Fibroblast of skin of back (primary cell): ENCODE results near the gene RELN.
"Not testable (repeated sequence)": the region's sequence is repeated elsewhere in the genome, so short reads cannot be mapped to it uniquely, and the experiment has no call there.

Source experiments
- DNase-seq: peaks from one replicate; pipeline ENCODE4 v3.0.0-alpha.2; 2013

The RELN gene

DNA sequence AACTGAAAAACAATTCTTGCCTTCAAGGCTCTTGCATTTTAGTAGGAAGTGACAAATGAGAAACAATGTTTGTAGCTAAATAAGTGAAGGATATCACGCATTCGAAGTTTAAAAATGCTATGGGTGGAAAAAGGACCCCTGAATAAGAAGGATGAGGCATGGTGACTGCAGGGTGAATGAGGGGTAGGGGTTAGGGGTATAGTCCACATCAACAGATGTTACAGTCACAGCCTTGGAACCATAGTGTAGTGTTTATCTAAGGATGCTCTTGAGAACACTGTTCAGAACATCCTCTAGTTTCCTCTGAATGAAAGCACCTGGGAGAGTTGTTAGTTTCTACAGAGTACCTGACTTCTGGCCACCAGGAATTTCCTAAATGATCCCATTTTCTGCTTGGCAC, 157.0 kb downstream of the RELN start:
- no peak for DNase-seq

DNA sequence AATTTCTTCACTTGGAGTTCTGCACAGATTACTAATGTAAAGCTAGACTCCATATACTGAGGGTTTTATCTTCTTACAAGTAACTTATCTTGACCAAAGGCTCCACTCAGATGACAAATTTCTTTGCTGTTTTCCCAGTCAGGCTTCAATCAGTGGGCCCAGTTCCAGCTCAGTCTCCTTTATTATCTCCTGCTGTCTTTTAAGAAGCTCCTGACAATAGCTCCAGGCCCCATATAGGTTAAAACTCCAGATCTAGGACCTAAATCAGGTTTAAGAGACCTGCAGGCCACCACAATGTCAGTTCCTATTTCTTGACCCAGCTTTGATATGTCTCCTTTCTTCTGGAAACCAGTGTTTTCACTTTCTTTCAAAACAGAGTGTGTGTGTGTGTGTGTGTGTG, 165.2 kb downstream of the RELN start:
- no peak for DNase-seq

DNA sequence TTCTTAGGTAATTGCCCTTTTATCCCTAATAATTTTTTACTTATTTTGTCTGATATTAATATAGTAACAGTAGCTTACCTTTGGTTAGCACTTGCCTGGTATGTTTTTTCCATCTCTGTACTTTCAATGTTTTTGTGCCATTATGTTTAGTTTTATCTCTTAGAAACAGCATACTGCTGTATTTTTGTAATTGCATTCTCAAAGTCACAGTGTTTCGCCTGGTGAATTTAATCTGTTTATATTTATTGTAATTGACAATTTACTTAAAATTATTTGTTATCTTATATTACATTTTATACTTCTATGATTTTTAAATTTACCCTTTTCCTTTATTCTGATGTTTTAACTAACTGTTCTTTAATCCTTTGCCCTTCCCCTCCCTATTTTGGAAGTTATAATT, 166.4 kb downstream of the RELN start:
- no peak for DNase-seq

DNA sequence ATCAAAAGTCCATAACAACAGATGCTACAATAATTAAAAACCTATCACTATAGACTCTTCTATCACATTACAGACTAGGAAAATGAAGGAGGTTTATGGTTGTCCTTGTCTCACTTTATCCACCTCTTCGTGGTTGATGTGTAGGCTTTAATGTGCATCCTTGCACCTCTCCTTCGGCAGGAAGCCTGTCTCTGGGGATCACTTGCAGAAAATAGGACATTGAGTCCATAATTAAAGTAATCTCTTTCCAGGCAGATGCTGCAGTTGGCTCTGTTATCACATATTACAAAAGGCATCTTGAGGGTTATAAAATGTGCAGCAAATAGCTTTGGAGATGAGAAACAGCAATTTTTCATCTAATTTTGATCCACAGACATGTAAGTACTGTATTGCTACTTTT, 168.4 kb downstream of the RELN start:
- DNase-seq, result no peak

DNA sequence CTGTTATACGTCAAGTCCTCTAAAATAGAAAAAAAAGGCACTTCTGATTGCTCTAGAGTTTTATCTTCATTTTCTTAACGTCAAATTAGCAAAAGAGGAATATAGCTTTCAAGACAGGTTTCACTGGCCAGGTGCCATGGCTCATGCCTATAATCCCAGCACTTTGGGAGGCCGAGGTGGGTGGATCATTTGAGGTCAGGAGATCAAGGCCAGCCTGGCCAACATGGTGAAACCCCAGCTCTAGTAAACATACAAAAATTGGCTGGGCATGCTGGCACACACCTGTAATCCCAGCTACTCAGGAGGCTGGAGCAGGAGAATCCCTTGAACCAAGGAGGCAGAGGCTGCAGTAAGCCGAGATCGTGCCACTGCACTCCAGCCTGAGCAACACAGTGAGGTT, 173.5 kb downstream of the RELN start:
- not testable (repeated sequence) for DNase-seq

GRCh38 chr7:103813970-103814369, 175.5 kb downstream of the RELN start:
- no peak for DNase-seq

DNA sequence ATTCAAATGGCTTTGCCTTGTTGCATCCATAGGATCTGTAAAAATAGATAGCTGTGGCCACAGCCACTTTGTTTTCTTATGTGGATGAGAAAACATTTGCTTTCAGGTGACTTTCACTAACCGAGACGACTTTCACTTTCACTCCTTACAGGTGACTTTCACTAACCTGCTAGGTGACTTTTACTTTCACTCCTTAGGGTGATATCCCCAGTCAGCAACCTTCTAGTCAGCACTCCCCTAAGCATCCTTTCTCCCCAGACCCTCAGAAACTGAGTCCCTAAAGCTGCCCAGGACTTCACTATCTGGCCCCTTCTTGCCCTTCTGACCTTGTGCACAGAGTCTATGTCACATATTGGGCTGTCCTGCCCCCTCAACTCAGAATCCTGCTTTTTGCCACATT, 177.5 kb downstream of the RELN start:
- no peak for DNase-seq

DNA sequence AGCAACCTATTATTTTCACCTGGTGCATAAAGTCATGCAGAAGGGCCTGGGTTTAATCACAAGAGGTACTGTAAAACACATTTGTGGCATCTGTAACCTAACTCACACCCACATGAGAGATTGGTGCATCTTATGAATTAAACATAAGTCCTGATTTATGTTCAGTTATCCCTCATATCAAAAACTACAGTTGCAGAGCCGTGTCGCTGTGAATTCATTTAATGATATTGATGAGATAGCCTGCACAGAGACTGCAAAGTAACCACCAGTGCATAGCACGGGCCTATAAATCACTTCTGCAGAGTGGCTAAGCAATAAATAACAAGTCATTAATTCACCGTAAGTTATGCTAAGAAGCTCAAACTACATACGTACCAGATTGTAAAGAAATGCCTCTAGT, 178.2 kb downstream of the RELN start:
- DNase-seq, result no peak

DNA sequence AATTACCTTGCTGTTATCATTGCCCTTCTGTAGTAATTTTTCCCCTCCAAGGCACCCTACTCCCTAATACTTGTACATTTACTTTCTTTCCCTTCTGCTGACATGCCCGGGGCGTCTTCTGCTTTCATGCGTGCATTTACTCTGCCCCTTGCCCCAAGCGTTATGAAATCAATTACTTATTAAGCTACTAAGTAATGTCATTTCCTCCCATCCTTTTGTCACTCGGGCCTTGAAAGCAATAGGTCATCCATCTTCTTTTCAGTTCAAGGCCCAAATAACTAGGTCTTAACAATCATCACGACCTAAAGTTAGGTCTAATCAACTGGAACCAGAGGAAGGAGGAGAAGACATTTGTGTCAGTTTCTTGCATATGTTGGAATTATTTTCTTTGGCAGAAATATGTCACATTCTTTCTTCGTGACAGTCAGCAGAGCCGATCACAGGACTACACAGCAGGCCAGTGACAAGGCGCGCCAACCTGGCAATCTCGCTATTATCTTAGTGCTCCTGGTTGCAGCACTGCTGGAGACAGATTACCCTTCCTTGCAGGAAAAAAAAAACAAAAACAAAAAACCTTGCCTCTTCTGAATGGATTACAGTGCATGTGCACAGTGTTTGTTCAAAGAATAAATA, 179.2 kb downstream of the RELN start:
- DNase-seq, result peak; percentile 22

GRCh38 chr7:103809229-103809994, 180.0 kb downstream of the RELN start:
- no peak for DNase-seq

DNA sequence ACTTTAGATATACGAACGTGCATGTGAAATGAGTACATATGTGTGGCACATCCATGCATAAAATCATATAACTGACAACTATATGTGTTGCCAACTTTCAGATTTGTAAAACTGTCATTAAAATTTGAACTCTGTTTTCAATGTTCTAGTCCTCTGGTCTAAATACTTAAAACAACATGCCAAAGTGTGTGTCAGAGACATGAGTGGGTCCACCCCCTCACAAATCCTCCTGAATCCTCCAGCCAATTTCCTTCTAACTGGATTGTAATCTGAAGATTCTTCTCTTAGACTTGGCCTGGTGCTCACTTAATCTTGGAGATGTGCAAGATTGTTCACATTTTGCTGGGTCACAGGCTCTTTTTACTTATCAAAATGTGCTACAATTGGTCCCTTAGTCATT, 184.1 kb downstream of the RELN start:
- DNase-seq, result no peak

- DNase-seq, result no peak
These were observed 185.8 kb downstream of the RELN start for GRCh38 chr7:103803631-103804030.

GRCh38 chr7:103799298-103799697, 190.2 kb downstream of the RELN start:
- no peak for DNase-seq

- DNase-seq, result no peak
These were observed 191.7 kb downstream of the RELN start for GRCh38 chr7:103797647-103798307.

DNA sequence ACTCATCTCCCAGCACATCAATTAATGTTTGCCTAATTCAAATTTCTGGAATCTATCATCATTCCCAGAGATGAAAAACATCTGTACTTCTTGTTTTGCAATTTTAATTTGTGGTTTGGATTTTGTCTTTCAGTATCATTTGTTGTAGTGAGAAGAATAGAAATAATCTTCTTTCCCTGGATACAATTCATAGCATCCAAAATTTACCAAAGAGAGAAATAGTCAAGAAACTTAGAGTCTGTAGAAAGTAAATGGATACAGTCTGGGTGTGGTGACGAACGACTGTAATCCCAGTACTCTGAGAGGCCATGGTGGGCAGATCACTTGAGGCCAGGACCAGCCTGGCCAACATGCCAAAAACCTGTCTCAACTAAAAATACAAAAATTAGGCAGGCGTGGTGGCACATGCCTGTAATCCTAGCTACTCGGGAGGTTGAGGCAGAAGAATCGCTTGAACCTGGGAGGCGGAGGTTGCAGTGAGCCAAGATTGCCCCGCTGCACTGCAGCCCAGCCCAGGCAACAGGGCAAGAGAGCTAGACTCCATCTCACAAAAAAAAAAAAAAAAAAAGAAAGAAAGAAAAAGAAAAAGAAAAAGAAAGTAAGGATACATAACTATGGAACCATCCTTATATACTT, 193.0 kb downstream of the RELN start:
- DNase-seq, result no peak

DNA sequence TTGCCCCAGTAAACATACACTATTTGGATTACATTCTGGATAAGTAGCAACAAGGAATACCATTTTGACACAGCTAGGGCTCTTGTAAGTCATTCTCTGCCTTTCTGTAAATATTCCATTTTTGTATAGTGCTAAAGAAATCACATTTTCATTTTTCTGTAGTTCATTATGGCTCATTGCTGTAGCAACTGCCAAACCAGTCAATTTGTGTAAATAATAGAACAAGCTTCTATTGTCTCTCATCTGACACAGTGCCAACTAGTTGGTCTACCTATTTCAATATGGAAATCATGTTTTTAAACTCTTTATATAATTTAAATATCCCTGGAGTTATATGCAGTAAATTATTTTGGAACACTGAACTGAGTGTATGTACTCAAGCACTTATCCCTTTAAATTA, 193.7 kb downstream of the RELN start:
- no peak for DNase-seq

GRCh38 chr7:103795107-103795506, 194.4 kb downstream of the RELN start:
- no peak for DNase-seq

DNA sequence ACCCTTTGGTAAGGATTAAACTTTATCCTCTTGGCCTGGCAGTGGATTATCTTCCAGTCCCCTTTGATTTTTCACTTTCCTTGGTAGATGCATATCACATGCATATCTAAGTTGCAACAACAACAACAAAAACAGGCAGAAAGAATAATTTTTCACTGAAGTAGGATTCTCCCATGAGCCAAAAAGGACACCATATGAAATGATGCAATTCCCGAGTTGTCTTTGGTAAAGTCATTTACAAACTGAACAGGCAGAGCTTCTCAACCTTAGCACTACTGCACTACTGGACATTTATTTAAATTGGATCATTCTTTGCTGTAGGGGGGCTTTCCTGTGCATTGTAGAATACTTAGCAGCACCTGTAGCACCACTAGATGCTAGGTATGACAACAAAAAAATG, 195.0 kb downstream of the RELN start:
- DNase-seq, result no peak

DNA sequence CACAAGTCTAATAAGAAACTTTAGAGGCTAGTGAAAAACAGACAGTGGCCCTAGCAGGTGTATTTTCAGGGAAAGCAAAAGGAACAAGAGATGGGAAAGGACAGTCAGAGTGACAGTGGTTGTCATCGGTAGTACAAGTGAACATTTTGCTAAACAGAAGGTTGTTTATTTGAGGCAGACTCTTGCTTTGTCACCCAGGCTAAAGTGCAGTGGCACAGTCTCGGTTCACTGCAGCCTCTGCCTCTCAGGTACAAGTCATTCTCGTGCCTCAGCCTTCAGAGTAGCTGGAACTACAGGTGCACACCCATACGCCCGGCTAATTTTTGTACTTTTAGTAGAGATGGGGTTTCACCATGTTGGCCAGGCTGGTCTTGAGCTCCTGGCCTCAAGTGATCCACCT, 195.8 kb downstream of the RELN start:
- DNase-seq, result no peak

DNA sequence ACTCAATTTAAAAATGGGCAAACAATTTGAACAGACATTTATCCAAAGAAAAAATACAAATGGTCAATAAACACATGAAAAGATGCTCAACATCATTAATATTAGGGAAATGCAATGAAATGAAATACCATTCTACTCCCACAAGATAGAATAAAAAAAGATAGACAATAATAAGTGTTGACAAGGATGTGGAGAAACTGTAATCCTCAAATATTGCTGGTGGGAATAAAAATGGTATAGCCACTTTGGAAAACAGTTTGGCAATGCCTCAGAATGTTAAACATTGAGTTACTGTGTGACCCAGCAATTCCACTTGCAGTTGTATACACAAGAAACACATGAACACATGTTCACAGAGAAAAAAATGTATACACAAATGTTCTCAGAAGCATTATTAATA, 197.6 kb downstream of the RELN start:
- DNase-seq, result no peak

- DNase-seq, result not testable (repeated sequence)
These were observed 202.4 kb downstream of the RELN start for GRCh38 chr7:103787041-103787440.

- DNase-seq, result no peak
These were observed 204.7 kb downstream of the RELN start for GRCh38 chr7:103784646-103785286.

DNA sequence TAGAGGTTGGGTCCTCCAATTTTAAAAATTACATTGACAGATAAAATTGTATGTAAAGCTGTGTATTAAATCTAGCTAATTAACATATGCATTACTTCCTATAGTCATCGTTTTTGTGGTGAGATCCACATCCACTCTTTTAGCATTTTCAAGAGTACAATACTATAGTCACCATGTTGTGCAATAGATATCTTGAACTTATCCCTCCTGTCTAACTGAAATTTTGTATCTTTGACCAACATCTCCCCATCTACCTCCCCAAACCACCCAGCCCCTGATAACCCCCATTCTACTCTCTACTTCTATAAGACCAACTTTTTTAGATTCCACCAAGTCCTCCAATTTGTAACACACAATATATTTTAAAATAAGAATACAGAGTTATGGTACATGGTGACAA, 208.0 kb downstream of the RELN start:
- no peak for DNase-seq
